NK-92 treated with Interleukin-12 subunit alpha and Interleukin-12 subunit beta, amount 100 ng/mL, for 24 hours (cell line): ENCODE measurements around the gene CROT.

Source experiments
- DNase-seq: peaks from one replicate; lab custom pipeline; 2025; lab: John Stamatoyannopoulos, UW

Gene CROT

GRCh38 chr7:87341441-87341840 lies 4.0 kb upstream of the CROT start:
- no peak for DNase-seq

GRCh38 chr7:87342231-87342630 lies 3.2 kb upstream of the CROT start:
- DNase-seq, result no peak

- no peak for DNase-seq
Observed at GRCh38 chr7:87344446-87344845, 1.0 kb upstream of the CROT start.

DNA sequence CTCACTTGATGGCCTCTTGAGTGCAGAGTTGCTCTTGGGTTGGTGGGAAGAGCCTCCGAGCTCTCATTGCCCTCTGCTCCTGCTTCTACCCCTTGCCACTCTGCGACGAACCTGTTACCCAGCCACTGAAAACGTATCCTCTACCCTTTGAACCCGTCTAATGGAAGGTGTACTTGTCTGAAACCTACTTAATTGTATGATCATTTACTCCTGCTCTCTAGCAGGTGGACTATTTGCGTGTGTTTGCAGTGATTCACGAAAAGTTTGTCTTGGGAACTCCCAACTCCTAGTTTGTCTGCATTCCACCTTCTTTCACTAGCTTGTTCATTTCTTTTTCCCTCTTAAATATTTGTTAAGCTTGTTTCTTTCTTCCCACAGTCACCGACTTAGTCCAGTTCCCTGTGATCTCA lies 503 bp downstream of the CROT start:
- no peak for DNase-seq

DNA sequence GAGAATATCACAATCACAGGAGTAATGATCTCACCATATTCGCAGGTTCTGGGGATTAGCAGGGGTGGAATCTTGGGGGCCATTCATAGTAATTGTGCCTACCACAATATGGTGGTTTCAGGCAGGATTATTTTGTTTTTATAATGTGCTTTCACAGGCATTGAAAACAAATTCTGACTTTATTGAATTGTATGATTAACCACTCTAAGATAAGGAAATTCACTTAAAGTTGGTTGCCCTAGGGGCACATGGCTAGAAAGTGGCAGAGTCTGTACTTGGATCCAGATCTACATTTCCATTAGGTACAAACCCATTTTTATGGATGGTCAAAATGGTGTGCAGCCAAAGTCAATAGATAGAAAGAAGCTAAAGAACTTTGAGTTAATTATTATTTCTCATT lies 1.7 kb downstream of the CROT start:
- no peak for DNase-seq

DNA sequence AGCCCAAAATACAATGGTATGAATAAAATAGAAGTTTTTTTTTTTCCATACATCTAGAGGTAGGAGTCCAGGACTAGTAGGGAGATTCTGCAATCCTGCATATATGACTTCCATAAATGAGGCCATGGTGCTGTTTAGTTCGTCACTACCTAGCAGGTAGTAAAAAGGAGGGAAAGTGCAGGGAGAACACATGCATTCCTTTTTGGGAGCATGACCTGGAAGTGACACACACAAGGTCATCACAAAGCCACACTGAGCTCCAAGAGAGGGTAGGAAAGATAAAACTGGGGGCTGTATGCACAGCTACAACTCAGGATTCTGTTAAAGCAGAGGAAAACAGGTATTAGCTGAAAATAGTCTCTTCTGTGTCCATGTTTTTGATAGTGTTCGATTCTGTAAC lies 2.2 kb downstream of the CROT start:
- DNase-seq, result no peak

DNA sequence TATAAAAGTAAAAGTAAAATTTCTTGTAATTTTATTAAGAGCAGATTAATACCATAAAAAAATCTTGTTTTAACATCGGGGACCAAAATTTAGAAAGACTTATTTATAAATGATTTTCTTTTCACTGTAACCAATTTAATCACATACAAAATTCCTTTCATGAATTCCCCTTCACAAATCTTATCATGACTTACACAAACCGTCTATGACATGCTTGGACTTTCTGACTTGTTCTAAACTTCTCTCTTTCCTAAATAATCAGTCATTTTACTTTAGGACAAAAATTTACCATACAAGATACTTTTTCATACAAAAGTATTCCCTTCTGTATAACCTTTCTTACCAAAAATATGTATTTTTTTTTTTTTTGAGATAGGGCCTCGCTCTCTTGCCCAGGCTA lies 9.3 kb downstream of the CROT start:
- DNase-seq, result no peak

DNA sequence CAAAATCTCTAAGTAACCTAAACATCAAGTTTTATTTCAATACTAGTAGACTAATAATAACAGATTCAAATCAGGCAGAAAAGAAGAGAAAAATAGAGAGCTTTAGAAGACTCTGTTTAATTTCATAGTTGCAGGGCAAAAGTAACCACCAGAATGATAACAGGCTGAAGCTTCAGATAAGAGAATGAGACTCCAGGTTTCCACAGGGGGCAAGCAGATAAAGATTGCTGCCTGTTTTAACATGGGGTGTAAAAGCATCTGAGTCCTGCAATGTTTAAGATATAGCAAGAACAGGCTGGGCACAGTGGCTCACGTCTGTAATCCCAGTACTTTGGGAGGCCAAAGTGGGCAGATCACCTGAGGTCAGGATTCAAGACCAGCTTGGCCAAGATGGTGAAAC lies 11.0 kb downstream of the CROT start:
- no peak for DNase-seq

GRCh38 chr7:87359366-87359765 lies 13.9 kb downstream of the CROT start:
- no peak for DNase-seq

- no peak for DNase-seq
Observed at GRCh38 chr7:87361320-87361719, 15.9 kb downstream of the CROT start.

DNA sequence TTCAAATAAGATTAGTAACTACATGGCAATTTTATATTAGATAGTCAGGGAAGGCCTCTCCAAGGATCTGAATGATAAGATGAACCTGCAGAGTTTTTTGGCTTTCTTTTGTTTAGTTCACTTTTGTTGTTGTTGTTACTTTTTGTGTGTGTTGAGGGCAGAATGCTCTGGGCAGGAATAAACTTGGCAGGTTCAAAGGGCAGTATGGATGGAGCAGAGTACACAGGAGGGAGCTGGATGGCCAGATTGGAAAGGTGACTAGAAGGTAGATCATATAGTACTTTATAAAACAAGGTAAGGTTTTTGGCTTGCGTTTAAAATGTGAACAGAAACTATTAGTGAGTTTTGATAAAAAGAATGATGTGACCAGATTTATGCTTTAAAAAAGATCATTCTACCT lies 17.9 kb downstream of the CROT start:
- no peak for DNase-seq

GRCh38 chr7:87364246-87364645 lies 18.8 kb downstream of the CROT start:
- DNase-seq, result no peak

GRCh38 chr7:87369216-87369615 lies 23.8 kb downstream of the CROT start:
- no peak for DNase-seq

GRCh38 chr7:87370660-87371180 lies 25.3 kb downstream of the CROT start:
- DNase-seq, result no peak

- DNase-seq, result no peak
Observed at GRCh38 chr7:87375662-87376435, 30.4 kb downstream of the CROT start.

- no peak for DNase-seq
Observed at GRCh38 chr7:87380905-87381304, 35.4 kb downstream of the CROT start.

- DNase-seq, result no peak
Observed at GRCh38 chr7:87391020-87391701, 45.7 kb downstream of the CROT start.

DNA sequence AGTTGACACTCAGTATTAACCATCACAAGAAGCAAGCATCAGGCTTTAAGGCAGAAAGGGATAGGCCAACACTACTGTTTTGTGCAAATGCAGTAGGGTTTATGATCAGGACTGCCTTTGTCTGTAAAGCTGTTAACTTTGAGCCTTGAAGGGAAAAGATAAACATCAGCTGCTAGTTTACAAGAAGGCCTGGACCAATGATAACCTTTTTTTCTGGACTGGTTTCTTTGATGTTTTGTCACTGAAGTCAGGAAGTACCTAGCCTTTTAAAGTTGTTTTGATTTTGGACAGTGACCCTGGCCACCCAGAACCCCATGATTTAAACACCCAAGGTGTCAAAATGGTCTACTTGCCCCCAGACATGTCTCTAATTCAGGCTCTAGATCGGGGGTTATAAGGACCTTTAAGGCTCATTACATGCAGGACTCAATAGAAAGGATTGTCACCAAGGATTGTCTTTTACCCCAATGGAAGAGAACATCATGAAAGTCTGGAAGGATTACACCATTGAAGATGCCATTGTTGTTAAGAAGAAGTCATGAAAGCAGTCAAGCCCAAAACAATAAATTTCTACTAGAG lies 50.1 kb downstream of the CROT start:
- DNase-seq, result no peak

DNA sequence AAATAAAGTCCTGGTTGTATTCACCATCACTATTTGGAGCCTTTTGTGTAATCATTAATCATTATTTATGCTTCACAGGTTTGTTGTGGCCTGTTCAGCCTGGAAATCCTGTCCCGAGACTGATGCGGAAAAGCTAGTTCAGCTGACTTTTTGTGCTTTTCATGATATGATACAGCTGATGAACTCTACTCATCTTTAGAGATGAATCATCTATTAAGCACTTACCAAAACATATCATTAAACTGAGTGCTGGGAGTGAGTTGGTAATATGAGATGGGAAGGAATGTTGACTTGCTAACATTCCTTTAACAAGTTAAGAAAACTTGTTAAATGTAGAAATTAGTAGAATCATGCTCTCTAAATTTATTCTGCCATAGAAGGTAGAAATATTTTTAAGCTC lies 53.0 kb downstream of the CROT start:
- no peak for DNase-seq

DNA sequence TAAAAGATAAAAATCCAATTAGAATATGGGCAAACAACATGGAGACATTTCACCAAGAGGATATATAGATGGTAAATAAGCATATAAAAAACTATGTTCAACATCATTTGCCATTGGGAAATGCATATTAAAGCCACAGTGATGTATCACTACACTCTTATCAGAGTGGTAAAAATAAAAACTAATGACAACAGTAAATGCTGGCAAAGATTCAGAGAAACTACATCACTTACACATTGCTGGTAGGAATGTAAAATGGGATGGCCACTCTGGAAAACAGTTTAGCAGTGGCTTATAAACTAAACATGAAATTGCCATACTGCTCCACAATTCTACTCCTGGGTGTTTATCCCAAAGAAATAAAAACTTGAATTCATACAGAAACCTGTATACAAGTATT lies 59.2 kb downstream of the CROT start:
- DNase-seq, result no peak

- DNase-seq, result no peak
Observed at GRCh38 chr7:87411186-87411585, 65.7 kb downstream of the CROT start.

DNA sequence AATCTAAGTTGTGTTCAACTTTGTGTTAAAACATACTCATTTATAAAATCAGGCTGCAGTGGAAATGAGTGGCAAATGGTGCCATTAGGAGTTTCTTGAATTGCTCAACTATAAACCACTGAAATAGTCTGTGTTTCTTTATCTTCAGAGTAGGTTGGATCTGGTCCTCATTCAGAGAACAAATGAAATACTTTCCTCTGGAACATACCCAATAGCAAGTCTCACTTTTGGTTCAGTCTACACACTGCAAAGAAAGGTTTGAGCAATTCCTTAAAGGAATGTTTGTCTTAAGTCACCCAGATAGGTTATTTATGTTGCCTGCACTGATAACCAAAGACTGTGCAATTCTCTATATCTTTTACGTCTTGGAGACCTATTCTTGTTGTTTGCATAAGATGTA lies 67.6 kb downstream of the CROT start:
- no peak for DNase-seq
